Activated naive CD4-positive, alpha-beta T cell treated with anti-CD3 and anti-CD28 coated beads for 36 hours (primary cell): ENCODE data around the gene PRSS27. TPM values are rescaled to one million over a fixed set of nuclear protein-coding genes. Genes with fewer than 3 reads are reported as not detected.

Experiments used
- CTCF ChIA-PET: fragments of 350-600 bp; sonication (Branson Sonifier 250); formaldehyde crosslinking; loops from one replicate; lab custom pipeline; 2021; ENCODE audit warnings: antibody characterized with exemption; lab: Charles Lee
- DNase-seq: peaks from one replicate; pipeline ENCODE4 v3.0.0-alpha.2; 2020
- H3K27ac Mint-ChIP-seq: one replicate; pipeline ENCODE4 v1.8.0; 2021; ENCODE audit warnings: mild to moderate bottlenecking, mixed read lengths
- H3K27me3 Mint-ChIP-seq: one replicate; pipeline ENCODE4 v1.8.0; 2021; ENCODE audit warnings: low read depth, mixed read lengths
- H3K36me3 Mint-ChIP-seq: one replicate; pipeline ENCODE4 v1.8.0; 2021; ENCODE audit warnings: low read depth, mixed read lengths
- H3K4me1 Mint-ChIP-seq: one replicate; pipeline ENCODE4 v1.8.0; 2021; ENCODE audit warnings: low read depth, mixed read lengths
- H3K4me3 Mint-ChIP-seq: one replicate; pipeline ENCODE4 v1.8.0; 2021; ENCODE audit warnings: mild to moderate bottlenecking, moderate library complexity, mixed read lengths
- H3K9me3 Mint-ChIP-seq: one replicate; pipeline ENCODE4 v1.8.0; 2021; ENCODE audit warnings: mixed read lengths
- intact Hi-C: fragments of 100-400 bp; cut with micrococcal nuclease; formaldehyde crosslinking; loops from one replicate; pipeline ENCODE4 v1.15.1; 2023
- total RNA-seq, 2 experiments: library from RNA; stranded (reverse); gene quantifications; one replicate each; pipeline ENCODE4 v1.2.3, GENCODE V29; 2021

The PRSS27 gene
- total RNA-seq, 2 experiments from 2014 or later = 1.7 to 2.4 TPM

DNA sequence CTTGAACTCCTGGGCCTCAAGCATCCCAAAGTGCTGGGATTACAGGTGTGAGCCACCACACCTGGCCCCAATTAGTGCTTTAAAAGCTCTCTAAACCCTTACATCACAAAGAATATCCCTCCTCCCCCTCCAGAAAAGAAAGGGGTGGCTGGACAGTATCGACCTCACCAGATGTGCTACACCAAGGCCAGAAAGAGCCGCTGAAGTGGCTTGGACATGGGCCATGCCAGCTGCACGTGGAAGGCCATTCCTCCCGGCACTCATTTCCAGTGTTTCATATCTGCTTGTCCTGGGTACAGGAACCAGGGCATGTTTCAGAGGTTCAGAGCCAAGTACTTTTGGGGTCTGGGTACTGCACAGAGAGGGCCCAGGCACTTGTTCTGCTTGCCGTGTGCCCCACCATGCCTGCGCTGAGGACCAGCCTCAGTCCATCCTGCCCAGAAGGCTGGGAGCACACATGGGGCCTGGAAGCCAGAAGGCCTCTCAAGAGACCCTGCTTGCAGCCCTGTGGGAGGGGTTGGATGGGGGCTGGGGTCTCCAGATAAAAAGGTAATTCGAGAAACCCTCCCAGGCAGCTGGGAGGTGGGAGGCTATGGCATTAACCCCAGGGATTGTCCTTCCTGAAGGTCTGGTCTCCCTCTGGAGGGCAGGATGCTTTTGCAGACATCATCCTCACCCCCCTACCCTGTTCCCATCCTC lies 28.9 kb upstream of the PRSS27 start:
- peaks cover 13% of the 10 kb centered on the region for H3K4me1 Mint-ChIP-seq
- H3K27ac Mint-ChIP-seq = no peak overlapping the region
- H3K4me3 Mint-ChIP-seq = no peak overlapping the region
- H3K36me3 Mint-ChIP-seq = peaks cover 10% of the 10 kb centered on the region
- no peak for DNase-seq
- H3K27me3 Mint-ChIP-seq = no peaks in the 10 kb centered on the region
- intact Hi-C loops = no loop called here
- CTCF ChIA-PET = no interaction called here
- H3K9me3 Mint-ChIP-seq = no peaks in the 10 kb centered on the region

GRCh38 chr16:2745961-2746360 lies 25.9 kb upstream of the PRSS27 start:
- no peaks in the 10 kb centered on the region for H3K27me3 Mint-ChIP-seq
- H3K4me3 Mint-ChIP-seq = no peak overlapping the region
- H3K27ac Mint-ChIP-seq = no peak overlapping the region
- peaks cover 4% of the 10 kb centered on the region for H3K4me1 Mint-ChIP-seq
- DNase-seq = no peak
- no peaks in the 10 kb centered on the region for H3K9me3 Mint-ChIP-seq
- CTCF ChIA-PET = interaction anchor here (0.6 to 0.9 kb wide), 2 partner anchors 18 to 127 kb away, joined by 3 read pairs; no protein-coding TSS in a partner anchor
- intact Hi-C loops = no loop called here
- H3K36me3 Mint-ChIP-seq = peaks cover 2% of the 10 kb centered on the region

- CTCF ChIA-PET = no interaction called here
These were observed 25.3 kb upstream of the PRSS27 start for GRCh38 chr16:2745116-2745890.

DNA sequence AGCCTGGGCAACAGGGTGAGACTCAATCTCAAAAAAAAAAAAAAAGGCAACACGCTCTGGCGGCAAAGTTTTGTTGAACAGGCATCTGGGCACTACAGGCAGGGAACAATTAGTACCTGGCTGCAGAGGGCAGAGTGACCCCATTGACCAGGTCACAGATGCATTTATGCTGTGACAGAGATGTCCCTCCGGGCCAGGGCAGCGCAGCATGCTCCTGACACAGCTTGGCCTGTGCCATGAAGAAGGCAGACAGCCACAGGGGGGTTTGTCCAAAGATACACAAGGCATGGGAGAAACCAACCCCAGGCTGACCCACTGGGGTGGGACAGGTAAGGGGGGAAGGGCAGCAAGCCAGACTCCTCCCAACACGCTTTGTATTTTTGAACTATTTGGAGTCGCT lies 24.7 kb upstream of the PRSS27 start:
- H3K27ac Mint-ChIP-seq = no peak overlapping the region
- no peak for DNase-seq
- intact Hi-C loops = no loop called here
- no peaks in the 10 kb centered on the region for H3K27me3 Mint-ChIP-seq
- CTCF ChIA-PET = no interaction called here
- no peak overlapping the region for H3K4me3 Mint-ChIP-seq
- H3K4me1 Mint-ChIP-seq = no peaks in the 10 kb centered on the region
- peaks cover 2% of the 10 kb centered on the region for H3K36me3 Mint-ChIP-seq
- H3K9me3 Mint-ChIP-seq = no peaks in the 10 kb centered on the region

More at GRCh38 chr16:2745116-2745890, 25.3 kb upstream of the PRSS27 start:
- no peaks in the 10 kb centered on the region for H3K9me3 Mint-ChIP-seq
- peaks cover 2% of the 10 kb centered on the region for H3K36me3 Mint-ChIP-seq
- H3K27me3 Mint-ChIP-seq = no peaks in the 10 kb centered on the region
- intact Hi-C loops = no loop called here
- no peak overlapping the region for H3K27ac Mint-ChIP-seq
- H3K4me1 Mint-ChIP-seq = no peaks in the 10 kb centered on the region
- DNase-seq = no peak
- H3K4me3 Mint-ChIP-seq = no peak overlapping the region

DNA sequence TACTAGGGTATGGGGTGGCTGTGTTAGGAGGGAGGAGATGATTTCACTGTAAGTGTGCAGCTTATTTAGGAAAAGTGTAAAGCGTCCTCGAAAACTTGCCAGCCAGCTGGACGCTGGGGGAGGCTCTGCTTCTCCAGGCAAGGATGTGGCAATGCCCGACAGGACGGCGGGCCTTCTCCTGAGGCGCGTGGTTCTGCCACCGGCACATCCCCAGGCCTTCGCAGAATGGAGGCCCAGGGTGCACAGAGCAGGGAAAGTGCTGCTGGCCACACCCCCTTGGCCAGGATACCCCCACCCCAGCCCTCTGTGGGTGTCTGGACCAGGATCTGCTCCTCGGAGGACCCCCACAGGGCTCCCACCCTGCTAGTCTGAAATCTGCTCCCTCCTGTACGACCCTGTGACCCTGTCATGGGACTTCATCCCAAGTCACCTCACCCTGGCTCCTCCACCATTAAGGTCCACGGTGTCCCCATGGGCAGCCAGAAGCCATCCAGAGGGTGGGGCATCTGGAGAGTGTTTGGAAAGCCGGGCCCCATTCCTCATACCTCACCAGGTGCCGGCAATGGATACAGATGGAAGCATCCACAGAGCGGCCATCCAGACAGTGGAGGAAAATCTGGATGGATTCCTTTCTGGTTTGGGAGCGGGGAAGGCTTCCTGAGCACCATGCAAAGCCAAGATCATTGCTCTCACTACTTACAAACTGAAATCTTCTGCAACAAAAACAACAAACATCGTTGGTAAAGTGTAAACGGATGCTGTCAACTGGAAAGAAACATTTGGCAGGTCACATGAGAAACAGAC lies 23.2 kb upstream of the PRSS27 start:
- Mint-ChIP-seq H3K9me3 (no peaks in the 10 kb centered on the region), H3K4me3 (no peak overlapping the region), H3K36me3 (no peaks in the 10 kb centered on the region), H3K27me3 (no peaks in the 10 kb centered on the region), H3K27ac (no peak overlapping the region), H3K4me1 (no peaks in the 10 kb centered on the region)
- intact Hi-C loops = no loop called here
- CTCF ChIA-PET = no interaction called here
- no peak for DNase-seq

DNA sequence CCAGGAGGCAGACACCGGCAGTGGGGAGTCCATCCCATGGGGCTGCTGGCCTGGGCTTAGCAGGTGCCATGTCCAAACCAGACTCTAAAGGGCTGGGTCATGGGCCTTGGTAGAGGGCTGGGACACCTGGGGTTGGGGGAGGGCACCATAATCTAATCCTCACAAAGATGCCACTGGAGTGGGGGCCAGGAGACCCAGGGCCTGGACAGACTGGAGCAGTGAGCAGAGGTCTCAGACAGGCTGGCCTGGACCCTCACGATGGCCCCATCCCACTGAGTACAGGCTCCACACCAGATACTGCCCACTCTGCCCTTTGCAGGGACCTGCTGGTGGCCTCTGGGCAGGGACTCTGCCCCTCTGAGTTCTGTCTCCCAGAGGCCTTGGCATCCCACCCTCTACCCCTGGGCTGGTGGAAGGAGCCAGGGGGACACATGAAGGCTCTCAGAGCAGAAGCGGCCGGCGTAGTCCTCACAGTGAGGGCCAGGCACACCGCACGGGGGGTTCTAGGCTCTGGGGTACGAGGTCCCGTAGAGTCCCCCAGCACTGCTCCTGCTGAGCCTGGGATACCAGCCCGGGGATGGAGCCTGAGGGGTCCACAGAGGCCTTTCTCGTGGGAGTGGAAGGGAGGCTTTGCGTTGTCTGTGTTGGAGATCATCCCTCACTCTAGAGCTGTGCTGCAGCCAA lies 22.4 kb upstream of the PRSS27 start:
- DNase-seq = no peak
- no peaks in the 10 kb centered on the region for H3K27me3 Mint-ChIP-seq
- intact Hi-C loops = no loop called here
- H3K36me3 Mint-ChIP-seq = no peaks in the 10 kb centered on the region
- H3K9me3 Mint-ChIP-seq = no peaks in the 10 kb centered on the region
- CTCF ChIA-PET = interaction anchor here (0.6 kb wide), 1 partner anchor 145 kb away, joined by 4 read pairs; no protein-coding TSS in a partner anchor
- H3K27ac Mint-ChIP-seq = no peak overlapping the region
- H3K4me1 Mint-ChIP-seq = no peaks in the 10 kb centered on the region
- no peak overlapping the region for H3K4me3 Mint-ChIP-seq

- no peak overlapping the region for H3K4me3 Mint-ChIP-seq
- no peak for DNase-seq
- no peaks in the 10 kb centered on the region for H3K9me3 Mint-ChIP-seq
- intact Hi-C loops = no loop called here
- H3K27me3 Mint-ChIP-seq = no peaks in the 10 kb centered on the region
- no peaks in the 10 kb centered on the region for H3K4me1 Mint-ChIP-seq
- H3K27ac Mint-ChIP-seq = no peak overlapping the region
- CTCF ChIA-PET = no interaction called here
- H3K36me3 Mint-ChIP-seq = no peaks in the 10 kb centered on the region
These were observed 21.1 kb upstream of the PRSS27 start for GRCh38 chr16:2741168-2741567.

GRCh38 chr16:2740476-2740875 lies 20.5 kb upstream of the PRSS27 start:
- no peak for DNase-seq
- no peaks in the 10 kb centered on the region for H3K36me3 Mint-ChIP-seq
- CTCF ChIA-PET = no interaction called here
- intact Hi-C loops = no loop called here
- no peak overlapping the region for H3K4me3 Mint-ChIP-seq
- no peaks in the 10 kb centered on the region for H3K9me3 Mint-ChIP-seq
- H3K27me3 Mint-ChIP-seq = no peaks in the 10 kb centered on the region
- peak overlapping the region; percentile 36 for H3K27ac Mint-ChIP-seq
- H3K4me1 Mint-ChIP-seq = no peaks in the 10 kb centered on the region

GRCh38 chr16:2739625-2740430 lies 19.8 kb upstream of the PRSS27 start:
- H3K27ac Mint-ChIP-seq = no peak overlapping the region
- no peaks in the 10 kb centered on the region for H3K36me3 Mint-ChIP-seq
- H3K9me3 Mint-ChIP-seq = no peaks in the 10 kb centered on the region
- no peaks in the 10 kb centered on the region for H3K27me3 Mint-ChIP-seq
- DNase-seq = no peak
- no peaks in the 10 kb centered on the region for H3K4me1 Mint-ChIP-seq
- intact Hi-C loops = no loop called here
- CTCF ChIA-PET = no interaction called here
- no peak overlapping the region for H3K4me3 Mint-ChIP-seq

- Mint-ChIP-seq H3K9me3 (no peaks in the 10 kb centered on the region), H3K27ac (no peak overlapping the region), H3K4me1 (no peaks in the 10 kb centered on the region), H3K27me3 (no peaks in the 10 kb centered on the region), H3K36me3 (no peaks in the 10 kb centered on the region), H3K4me3 (no peak overlapping the region)
- DNase-seq = no peak
- intact Hi-C loops = no loop called here
- CTCF ChIA-PET = interaction anchor here (0.6 kb wide), 1 partner anchor 40 kb away, joined by 3 read pairs; no protein-coding TSS in a partner anchor
These were observed 18.6 kb upstream of the PRSS27 start for GRCh38 chr16:2738615-2739014.

- no peaks in the 10 kb centered on the region for H3K27me3 Mint-ChIP-seq
- H3K27ac Mint-ChIP-seq = no peak overlapping the region
- H3K4me1 Mint-ChIP-seq = no peaks in the 10 kb centered on the region
- no peaks in the 10 kb centered on the region for H3K36me3 Mint-ChIP-seq
- no peaks in the 10 kb centered on the region for H3K9me3 Mint-ChIP-seq
- no peak overlapping the region for H3K4me3 Mint-ChIP-seq
- CTCF ChIA-PET = no interaction called here
- intact Hi-C loops = no loop called here
- no peak for DNase-seq
These were observed 17.9 kb upstream of the PRSS27 start for GRCh38 chr16:2737895-2738418.
